ENCODE measurements around the gene AQP12A.

AQP12A gene

GRCh38 chr2:240727913-240728312 is 36.2 kb downstream of the AQP12A start:
- no peak overlapping the region for H3K27ac ChIP-seq (ENCODE audit: low read depth, low read length)

GRCh38 chr2:240728361-240728760 is 36.7 kb downstream of the AQP12A start:
- H3K27ac ChIP-seq (ENCODE audit: low read depth, low read length): no peak overlapping the region
- no peak overlapping the region for H3K4me3 ChIP-seq (ENCODE audit: low read depth, low read length)
- H3K9me3 ChIP-seq (ENCODE audit: control insufficient read depth, insufficient read depth, low read length): no peaks in the 10 kb centered on the region
- no peak overlapping the region for H3K9ac ChIP-seq (ENCODE audit: low read depth, low read length)
- no peaks in the 10 kb centered on the region for H3K4me1 ChIP-seq (ENCODE audit: control insufficient read depth, insufficient read depth, low read length)
- H3K27me3 ChIP-seq (ENCODE audit: control insufficient read depth, insufficient read depth, low read length): no peaks in the 10 kb centered on the region
- peaks cover 48% of the 10 kb centered on the region for H3K36me3 ChIP-seq (ENCODE audit: control insufficient read depth, insufficient read depth, low read length)

More at GRCh38 chr2:240727913-240728312, 36.2 kb downstream of the AQP12A start:
- Histone ChIP-seq H3K4me3 (ENCODE audit: low read depth, low read length) (no peak overlapping the region), H3K4me1 (ENCODE audit: control insufficient read depth, insufficient read depth, low read length) (no peaks in the 10 kb centered on the region), H3K9ac (ENCODE audit: low read depth, low read length) (no peak overlapping the region), H3K9me3 (ENCODE audit: control insufficient read depth, insufficient read depth, low read length) (no peaks in the 10 kb centered on the region), H3K27me3 (ENCODE audit: control insufficient read depth, insufficient read depth, low read length) (no peaks in the 10 kb centered on the region), H3K36me3 (ENCODE audit: control insufficient read depth, insufficient read depth, low read length) (peaks cover 48% of the 10 kb centered on the region)

- no peaks in the 10 kb centered on the region for H3K27me3 ChIP-seq (ENCODE audit: control insufficient read depth, insufficient read depth, low read length)
- no peaks in the 10 kb centered on the region for H3K9me3 ChIP-seq (ENCODE audit: control insufficient read depth, insufficient read depth, low read length)
- H3K27ac ChIP-seq (ENCODE audit: low read depth, low read length): no peak overlapping the region
- no peak overlapping the region for H3K9ac ChIP-seq (ENCODE audit: low read depth, low read length)
- H3K4me1 ChIP-seq (ENCODE audit: control insufficient read depth, insufficient read depth, low read length): no peaks in the 10 kb centered on the region
- H3K4me3 ChIP-seq (ENCODE audit: low read depth, low read length): no peak overlapping the region
- H3K36me3 ChIP-seq (ENCODE audit: control insufficient read depth, insufficient read depth, low read length): peaks cover 48% of the 10 kb centered on the region
Measured at GRCh38 chr2:240728827-240729226, 37.2 kb downstream of the AQP12A start.

- Histone ChIP-seq H3K4me3 (ENCODE audit: low read depth, low read length) (no peak overlapping the region), H3K9ac (ENCODE audit: low read depth, low read length) (no peak overlapping the region), H3K36me3 (ENCODE audit: control insufficient read depth, insufficient read depth, low read length) (peaks cover 49% of the 10 kb centered on the region), H3K4me1 (ENCODE audit: control insufficient read depth, insufficient read depth, low read length) (no peaks in the 10 kb centered on the region), H3K27me3 (ENCODE audit: control insufficient read depth, insufficient read depth, low read length) (no peaks in the 10 kb centered on the region), H3K9me3 (ENCODE audit: control insufficient read depth, insufficient read depth, low read length) (no peaks in the 10 kb centered on the region), H3K27ac (ENCODE audit: low read depth, low read length) (no peak overlapping the region)
Measured at GRCh38 chr2:240730501-240731177, 39.0 kb downstream of the AQP12A start.

DNA sequence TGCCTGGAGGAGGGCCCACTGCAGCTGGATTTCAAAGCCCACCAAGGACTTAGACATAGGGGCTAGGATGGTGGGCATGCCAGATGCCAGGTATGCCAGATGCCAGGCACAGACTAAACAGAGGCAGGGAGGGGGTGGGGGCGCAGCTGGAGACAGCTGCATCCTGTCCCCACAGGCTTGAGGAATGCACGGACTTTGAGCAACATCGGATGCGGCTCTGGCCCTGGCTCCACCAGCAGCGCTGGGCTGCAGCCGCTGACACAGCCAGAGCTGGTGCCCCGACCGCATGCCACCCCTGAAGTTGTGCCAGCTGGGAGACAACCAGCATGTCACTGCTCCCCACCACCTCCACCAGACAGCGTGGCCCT is 39.5 kb downstream of the AQP12A start:
- Histone ChIP-seq H3K9me3 (ENCODE audit: control insufficient read depth, insufficient read depth, low read length) (no peaks in the 10 kb centered on the region), H3K36me3 (ENCODE audit: control insufficient read depth, insufficient read depth, low read length) (peaks cover 48% of the 10 kb centered on the region), H3K27ac (ENCODE audit: low read depth, low read length) (no peak overlapping the region), H3K4me3 (ENCODE audit: low read depth, low read length) (no peak overlapping the region), H3K9ac (ENCODE audit: low read depth, low read length) (no peak overlapping the region), H3K4me1 (ENCODE audit: control insufficient read depth, insufficient read depth, low read length) (no peaks in the 10 kb centered on the region), H3K27me3 (ENCODE audit: control insufficient read depth, insufficient read depth, low read length) (no peaks in the 10 kb centered on the region)

DNA sequence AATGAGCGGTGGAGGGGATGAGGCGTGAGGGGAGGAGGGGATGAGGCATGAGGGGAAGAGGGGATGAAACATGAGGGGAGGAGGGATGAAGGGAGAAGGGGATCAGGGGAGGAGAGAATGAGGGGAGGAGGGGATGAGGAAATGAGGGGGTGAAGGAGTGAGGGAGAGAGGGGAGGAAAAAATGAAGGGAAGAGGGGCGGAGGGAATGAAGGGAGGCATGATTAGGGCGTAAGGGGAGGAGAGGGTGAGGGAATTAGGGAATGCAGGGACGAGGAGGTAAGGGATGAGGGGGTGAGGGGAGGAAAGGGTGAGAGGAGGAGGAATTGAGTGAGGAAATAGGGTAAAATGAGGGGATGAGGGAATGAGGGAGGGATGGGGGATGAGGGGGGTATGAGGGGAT is 40.5 kb downstream of the AQP12A start:
- Histone ChIP-seq H3K9ac (ENCODE audit: low read depth, low read length) (no peak overlapping the region), H3K27ac (ENCODE audit: low read depth, low read length) (no peak overlapping the region), H3K27me3 (ENCODE audit: control insufficient read depth, insufficient read depth, low read length) (no peaks in the 10 kb centered on the region), H3K36me3 (ENCODE audit: control insufficient read depth, insufficient read depth, low read length) (peaks cover 52% of the 10 kb centered on the region), H3K9me3 (ENCODE audit: control insufficient read depth, insufficient read depth, low read length) (no peaks in the 10 kb centered on the region), H3K4me3 (ENCODE audit: low read depth, low read length) (no peak overlapping the region), H3K4me1 (ENCODE audit: control insufficient read depth, insufficient read depth, low read length) (no peaks in the 10 kb centered on the region)

DNA sequence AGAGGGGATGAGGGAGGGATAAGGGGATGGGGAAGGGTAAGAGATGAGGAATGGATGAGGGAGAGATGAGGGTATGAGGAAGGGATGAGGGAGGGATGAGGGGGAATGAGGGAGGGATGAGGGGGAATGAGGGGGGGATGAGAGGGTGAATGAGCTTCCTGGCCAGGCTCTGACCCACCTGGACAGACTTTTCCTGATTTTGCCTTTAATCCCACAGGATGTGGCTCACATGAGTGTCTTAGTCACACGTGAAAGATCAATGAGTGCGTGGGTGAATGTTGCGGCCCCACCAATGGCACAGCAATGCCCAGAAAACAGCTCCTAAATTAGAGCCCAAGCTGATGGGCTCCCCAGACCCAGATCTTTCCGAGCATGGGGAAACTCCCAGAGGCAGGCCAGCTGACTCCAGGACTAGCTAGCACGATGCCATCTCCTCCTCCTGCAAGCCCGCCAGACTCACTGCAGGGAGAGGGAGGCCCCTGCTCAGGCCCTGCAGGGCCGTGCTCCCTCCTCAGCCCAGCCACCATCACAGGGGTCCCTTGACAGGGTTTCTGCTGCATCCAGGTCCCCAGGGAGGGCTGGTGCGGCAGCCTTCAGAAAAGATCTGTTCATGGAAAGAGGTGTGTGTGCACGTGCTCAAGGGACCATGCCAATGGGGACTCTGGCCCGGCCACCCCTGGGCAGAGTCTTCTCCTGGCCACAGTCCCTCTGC is 41.4 kb downstream of the AQP12A start:
- Histone ChIP-seq H3K9me3 (ENCODE audit: control insufficient read depth, insufficient read depth, low read length) (no peaks in the 10 kb centered on the region), H3K27me3 (ENCODE audit: control insufficient read depth, insufficient read depth, low read length) (no peaks in the 10 kb centered on the region), H3K9ac (ENCODE audit: low read depth, low read length) (no peak overlapping the region)

DNA sequence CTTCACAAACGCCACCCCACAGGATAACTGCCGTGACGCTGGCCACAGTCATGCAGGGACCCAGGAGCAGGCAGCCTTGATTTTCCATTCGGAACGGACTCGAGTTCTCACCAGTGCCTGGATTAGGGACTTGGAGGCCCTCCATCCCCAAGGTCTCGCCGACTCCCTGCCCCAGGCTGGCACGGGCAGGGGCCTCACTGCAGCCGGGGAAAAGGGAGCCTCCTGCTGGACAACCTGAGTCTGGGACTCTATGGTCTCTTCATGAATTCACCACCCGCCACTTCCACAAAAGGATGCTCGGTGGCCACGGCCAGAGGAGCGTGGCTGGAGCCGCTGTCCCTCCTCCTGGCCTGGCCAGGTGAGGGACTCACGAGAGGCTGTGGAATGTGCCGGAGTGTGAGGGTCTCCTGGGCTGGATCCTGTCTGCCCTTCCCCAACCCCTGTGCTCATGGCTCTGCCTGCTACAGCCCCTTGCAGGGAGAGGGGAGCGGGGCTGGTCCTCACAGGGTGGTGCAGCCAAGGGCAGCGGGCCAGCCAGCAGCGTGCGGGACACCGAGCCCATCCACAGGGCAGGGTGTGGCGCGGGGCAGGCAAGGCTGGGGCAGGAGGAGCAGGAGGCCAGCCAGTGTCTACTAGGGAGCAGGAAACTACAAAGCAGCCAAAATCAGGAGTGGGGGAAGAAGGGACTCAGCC is 42.3 kb downstream of the AQP12A start:
- H3K4me1 ChIP-seq (ENCODE audit: control insufficient read depth, insufficient read depth, low read length): no peaks in the 10 kb centered on the region
- H3K9ac ChIP-seq (ENCODE audit: low read depth, low read length): no peak overlapping the region
- H3K27ac ChIP-seq (ENCODE audit: low read depth, low read length): no peak overlapping the region
- peaks cover 65% of the 10 kb centered on the region for H3K36me3 ChIP-seq (ENCODE audit: control insufficient read depth, insufficient read depth, low read length)
- no peaks in the 10 kb centered on the region for H3K9me3 ChIP-seq (ENCODE audit: control insufficient read depth, insufficient read depth, low read length)
- no peaks in the 10 kb centered on the region for H3K27me3 ChIP-seq (ENCODE audit: control insufficient read depth, insufficient read depth, low read length)
- H3K4me3 ChIP-seq (ENCODE audit: low read depth, low read length): no peak overlapping the region

More for the DNA sequence above, 41.4 kb downstream of the AQP12A start:
- peaks cover 60% of the 10 kb centered on the region for H3K36me3 ChIP-seq (ENCODE audit: control insufficient read depth, insufficient read depth, low read length)
- H3K4me3 ChIP-seq (ENCODE audit: low read depth, low read length): no peak overlapping the region
- H3K4me1 ChIP-seq (ENCODE audit: control insufficient read depth, insufficient read depth, low read length): no peaks in the 10 kb centered on the region
- H3K27ac ChIP-seq (ENCODE audit: low read depth, low read length): no peak overlapping the region

DNA sequence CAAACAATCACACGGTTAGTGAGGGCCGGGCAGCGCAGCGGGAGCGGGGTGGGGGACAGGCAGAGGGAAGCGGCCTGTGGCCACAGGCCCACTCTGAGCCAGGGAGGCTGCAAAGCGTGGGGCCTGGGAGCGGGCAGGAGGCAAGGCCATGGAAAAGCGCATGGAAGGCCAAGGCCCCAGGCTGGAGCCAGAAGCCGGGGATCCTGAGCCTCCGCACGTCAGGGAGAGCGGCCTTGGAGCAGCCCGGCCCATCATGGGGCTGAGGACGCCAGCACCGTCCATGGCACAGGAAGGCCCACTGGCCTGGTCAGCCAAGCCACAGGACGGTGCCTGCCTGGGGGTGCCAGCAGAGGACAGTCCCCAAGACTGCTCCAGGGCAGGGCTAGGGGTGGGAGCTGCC is 43.1 kb downstream of the AQP12A start:
- no peaks in the 10 kb centered on the region for H3K4me1 ChIP-seq (ENCODE audit: control insufficient read depth, insufficient read depth, low read length)
- no peak overlapping the region for H3K9ac ChIP-seq (ENCODE audit: low read depth, low read length)
- H3K4me3 ChIP-seq (ENCODE audit: low read depth, low read length): no peak overlapping the region
- H3K27ac ChIP-seq (ENCODE audit: low read depth, low read length): no peak overlapping the region
- peaks cover 67% of the 10 kb centered on the region for H3K36me3 ChIP-seq (ENCODE audit: control insufficient read depth, insufficient read depth, low read length)
- H3K27me3 ChIP-seq (ENCODE audit: control insufficient read depth, insufficient read depth, low read length): no peaks in the 10 kb centered on the region
- H3K9me3 ChIP-seq (ENCODE audit: control insufficient read depth, insufficient read depth, low read length): no peaks in the 10 kb centered on the region

- no peaks in the 10 kb centered on the region for H3K9me3 ChIP-seq (ENCODE audit: control insufficient read depth, insufficient read depth, low read length)
- H3K4me3 ChIP-seq (ENCODE audit: low read depth, low read length): no peak overlapping the region
- no peak overlapping the region for H3K27ac ChIP-seq (ENCODE audit: low read depth, low read length)
- no peaks in the 10 kb centered on the region for H3K27me3 ChIP-seq (ENCODE audit: control insufficient read depth, insufficient read depth, low read length)
- H3K9ac ChIP-seq (ENCODE audit: low read depth, low read length): no peak overlapping the region
- H3K36me3 ChIP-seq (ENCODE audit: control insufficient read depth, insufficient read depth, low read length): peaks cover 74% of the 10 kb centered on the region
- H3K4me1 ChIP-seq (ENCODE audit: control insufficient read depth, insufficient read depth, low read length): no peaks in the 10 kb centered on the region
Measured at GRCh38 chr2:240735476-240735875, 43.8 kb downstream of the AQP12A start.
